HepG2 (cell line): Measurements from ENCODE around the gene TRIM15.

Experiments used
- JUNB ChIP-seq: sonication (generic); formaldehyde crosslinking; IDR thresholded peaks from 2 replicates; pipeline ENCODE4 v1.8.0; 2022; ENCODE audit warnings: missing genetic modification reagents, mild to moderate bottlenecking, borderline replicate concordance
- POLR2A ChIP-seq, 2 experiments: IDR thresholded peaks; 2 replicates each; pipeline ENCODE4 v1.6.1; 2011; ENCODE audit warnings: low read depth in 2 of 2, low read length in 2 of 2, mild to moderate bottlenecking in 1 of 2, moderate library complexity in 1 of 2; ENCODE audit not compliant: insufficient read depth in 1 of 2
- POLR2AphosphoS5 ChIP-seq: IDR thresholded peaks from 2 replicates; pipeline ENCODE4 v1.6.1; 2012; ENCODE audit warnings: low read depth, low read length
- REPIN1 ChIP-seq: sonication (generic); formaldehyde crosslinking; IDR thresholded peaks from 2 replicates; pipeline ENCODE4 v1.8.0; 2022; ENCODE audit warnings: missing genetic modification reagents, low read depth, mild to moderate bottlenecking, borderline replicate concordance
- TCF7L2 ChIP-seq: IDR thresholded peaks from 2 replicates; pipeline ENCODE4 v1.6.1; 2011; ENCODE audit warnings: mild to moderate bottlenecking, low read depth, low read length, moderate library complexity
- ZNF138 ChIP-seq: sonication (generic); formaldehyde crosslinking; IDR thresholded peaks from 2 replicates; pipeline ENCODE4 v1.5.0; 2020; ENCODE audit warnings: mild to moderate bottlenecking, low read depth, missing genetic modification reagents
- ZNF251 ChIP-seq: sonication (generic); formaldehyde crosslinking; IDR thresholded peaks from 2 replicates; pipeline ENCODE4 v1.9.0; 2021; ENCODE audit warnings: mild to moderate bottlenecking, missing genetic modification reagents

- TF ChIP-seq JUNB (CRISPR knock-in tag) (no peak), REPIN1 (CRISPR knock-in tag) (no peak), ZNF138 (CRISPR knock-in tag) (no peak), TCF7L2 (no peak), POLR2A (IDR thresholded peaks at IDR 0.05; ENCODE audit: insufficient read depth in 1 of 2, low read depth in 2 of 2, low read length in 2 of 2) (no peak), ZNF251 (CRISPR knock-in tag) (no peak), POLR2AphosphoS5 (0 out of 2 replicates have a peak, but pooled peaks have one; percentile 21)
These were observed 55.9 kb downstream of the TRIM15 start for GRCh38 chr6:30219244-30219643.
